G401.6 (cell line): ENCODE data around the gene AP1G2.
"Not testable (repeated sequence)": the region's sequence is repeated elsewhere in the genome, so short reads cannot be mapped to it uniquely, and the experiment has no call there.

Experiments used
- FAIRE-seq: peaks from 2 replicates; lab custom pipeline; 2012; peaks lifted over from hg19 to GRCh38; lab: Jason Lieb, UNC

AP1G2 gene

DNA sequence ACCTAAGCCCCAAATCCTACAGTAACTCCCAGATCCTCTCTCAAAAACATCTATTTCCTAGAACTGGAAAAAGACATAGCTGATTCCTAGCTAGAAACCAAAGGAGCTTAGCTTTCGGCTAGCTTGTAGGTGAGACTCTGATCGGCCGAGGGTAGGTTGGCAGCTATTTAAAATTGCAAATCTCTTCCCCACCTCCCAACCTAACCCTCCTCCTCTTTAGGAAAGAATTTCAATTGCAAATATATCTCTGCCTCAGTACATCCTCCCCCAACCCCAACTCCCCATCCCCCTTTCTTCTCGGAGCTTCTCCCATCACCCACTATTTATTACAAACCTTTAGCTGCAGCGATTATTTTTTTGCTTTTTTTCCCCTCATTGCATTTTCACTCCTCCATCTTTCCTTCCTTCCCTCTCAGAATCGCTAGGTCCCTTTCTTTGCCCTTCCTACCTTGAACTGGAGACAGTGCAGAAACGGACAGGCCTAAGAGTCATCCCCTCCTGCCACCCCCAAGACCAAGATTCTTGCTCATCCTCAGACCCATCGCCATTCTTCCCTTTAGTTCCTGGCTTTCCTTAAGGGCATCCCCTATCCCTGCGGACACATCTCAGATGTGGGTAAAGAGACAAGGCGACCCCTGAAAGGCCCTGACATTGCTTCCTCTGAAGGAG lies 29.4 kb downstream of the AP1G2 start:
- FAIRE-seq: no peak

DNA sequence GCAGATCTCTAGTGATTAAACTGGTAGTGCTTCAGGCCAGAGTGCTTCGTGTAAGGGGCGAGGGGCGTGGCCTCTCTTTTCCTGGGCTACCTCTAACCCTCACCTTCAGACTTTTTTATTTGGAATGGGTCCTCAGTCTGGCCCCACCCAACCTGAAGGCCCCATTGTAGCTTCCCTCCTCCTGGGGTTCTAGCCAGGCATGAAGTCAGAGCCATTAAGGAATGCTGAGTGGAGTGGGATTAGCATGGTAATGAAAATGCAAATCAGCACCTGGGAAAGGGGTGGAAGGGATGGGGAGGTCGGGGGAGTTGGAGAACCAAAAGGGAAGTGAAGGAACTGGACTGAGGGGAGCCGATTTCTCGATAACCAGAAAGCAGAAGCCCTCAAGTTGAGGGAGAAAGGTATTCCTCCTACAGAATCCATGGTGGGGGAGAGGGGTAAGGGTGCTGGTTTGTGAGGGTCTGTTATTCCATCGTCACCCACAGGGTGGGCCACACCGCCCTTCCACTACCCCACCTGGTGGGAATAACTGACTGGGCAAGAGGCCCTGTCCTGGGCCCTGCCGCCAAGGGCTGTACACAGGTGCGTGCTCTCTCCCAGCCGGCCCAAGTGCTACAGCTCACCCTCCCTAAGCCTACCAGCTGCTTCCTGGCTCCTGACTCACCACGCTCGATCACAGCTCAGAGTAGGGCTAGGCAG lies 30.1 kb downstream of the AP1G2 start:
- FAIRE-seq: no peak

DNA sequence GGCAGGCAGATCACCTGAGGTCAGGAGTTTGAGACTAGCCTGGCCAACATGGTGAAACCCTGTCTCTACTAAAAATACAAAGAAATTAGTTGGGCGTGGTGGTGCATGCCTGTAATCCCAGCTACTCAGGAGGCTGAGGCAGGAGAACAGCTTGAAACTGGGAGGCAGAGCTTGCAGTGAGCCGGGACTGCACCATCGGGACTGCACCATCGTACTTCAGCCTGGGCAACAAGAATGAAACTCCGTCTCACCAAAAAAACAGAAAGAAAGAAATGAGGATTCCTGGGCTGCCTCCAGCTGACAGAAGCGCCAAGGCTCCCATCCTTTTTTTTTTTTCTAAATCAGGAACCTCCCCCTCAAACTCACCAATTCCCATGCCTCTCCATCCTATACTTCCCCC lies 30.7 kb downstream of the AP1G2 start:
- FAIRE-seq: not testable (repeated sequence)

DNA sequence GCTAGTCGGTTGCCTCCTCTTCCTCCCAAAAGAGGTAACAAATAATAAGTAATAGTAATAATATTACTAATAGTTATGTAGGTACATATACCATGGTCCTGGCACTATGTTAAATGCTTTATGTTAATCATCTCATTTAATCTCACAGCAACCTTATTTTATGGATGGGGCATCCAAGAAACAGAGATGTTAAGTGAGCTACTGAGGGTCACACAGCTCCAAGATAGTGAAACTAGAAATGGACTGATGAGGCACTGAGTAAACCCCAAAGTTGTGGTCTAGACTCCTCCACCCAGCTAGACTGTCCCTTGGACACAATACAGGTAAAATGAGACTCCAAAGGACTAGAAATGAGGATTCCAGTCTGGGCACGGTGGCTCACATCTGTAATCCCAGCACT lies 31.1 kb downstream of the AP1G2 start:
- FAIRE-seq: no peak

DNA sequence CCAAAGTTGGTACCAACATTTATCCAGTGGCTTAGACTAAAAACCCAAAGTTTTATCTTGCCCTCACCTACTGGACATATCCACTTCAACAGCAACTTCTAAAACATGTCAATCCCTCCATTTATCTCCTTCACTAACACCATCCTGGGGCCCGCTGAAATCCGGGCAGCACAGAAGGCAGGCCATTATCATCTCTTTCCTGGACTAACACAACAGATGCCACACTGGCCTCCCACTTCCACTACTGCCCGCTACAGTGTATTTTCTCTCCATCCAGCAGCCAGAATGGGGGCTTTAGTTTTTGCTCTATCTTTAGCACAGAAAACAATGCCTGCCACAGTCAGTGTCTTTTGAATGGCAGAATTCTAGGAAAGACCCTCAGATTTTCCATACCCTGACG lies 31.6 kb downstream of the AP1G2 start:
- FAIRE-seq: no peak

DNA sequence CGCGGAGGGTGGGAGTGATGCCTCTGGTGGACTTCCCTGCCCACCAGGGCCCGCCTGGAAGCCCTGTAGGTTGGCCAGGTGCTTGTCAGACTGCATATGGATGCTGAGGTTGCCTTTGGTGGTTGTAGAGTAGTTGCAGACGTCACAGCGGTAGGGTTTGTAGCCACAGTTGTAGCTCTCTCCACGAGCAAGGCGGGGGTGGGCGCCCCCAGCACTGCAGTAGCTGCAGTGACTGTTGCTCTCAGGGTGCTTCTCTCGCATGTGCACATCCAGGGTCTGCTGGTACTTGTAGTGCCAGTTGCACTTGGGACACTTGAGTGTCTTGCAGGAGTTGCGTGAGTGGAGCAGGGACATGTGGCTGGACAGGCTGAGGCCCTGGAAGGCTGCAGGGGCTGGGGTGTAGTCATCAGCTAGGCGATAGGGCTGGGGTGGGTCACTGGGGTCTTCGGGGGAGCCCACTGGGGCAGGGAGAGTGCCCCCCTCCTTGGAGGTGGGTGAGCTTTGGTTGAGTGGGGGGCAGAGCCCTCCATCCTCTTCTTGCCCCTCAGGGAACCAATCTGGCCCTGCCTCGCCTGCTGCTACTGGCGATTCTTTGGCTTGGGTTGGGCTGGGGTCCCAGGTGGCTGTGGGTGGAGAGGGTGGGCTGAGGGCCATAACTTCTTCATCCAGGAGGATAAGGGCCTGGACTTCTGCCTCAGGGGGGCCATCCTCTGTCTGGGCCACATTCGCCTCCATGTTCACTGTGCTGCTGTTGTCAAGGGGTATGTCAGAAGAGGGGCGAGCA lies 33.7 kb downstream of the AP1G2 start:
- no peak for FAIRE-seq

DNA sequence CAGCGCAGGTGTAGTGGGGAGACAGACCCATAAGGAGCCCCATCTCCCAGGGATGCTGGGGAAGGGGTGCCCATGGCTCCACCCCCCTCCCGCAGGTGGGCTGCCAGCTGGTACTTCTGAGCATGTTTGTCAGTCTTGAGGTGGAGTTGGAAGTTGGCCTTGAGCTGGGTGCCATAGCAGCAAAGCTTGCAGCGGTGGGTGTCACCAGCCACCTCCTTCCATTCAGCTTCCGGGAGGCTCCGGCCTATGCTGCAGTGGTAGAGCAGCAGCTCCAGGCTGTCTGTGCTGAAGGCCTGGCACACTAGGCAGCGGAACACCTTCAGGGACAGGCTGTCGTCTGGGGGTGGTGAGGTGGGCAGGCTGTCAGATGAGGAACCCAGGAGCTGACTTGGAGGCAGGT lies 34.9 kb downstream of the AP1G2 start:
- no peak for FAIRE-seq

DNA sequence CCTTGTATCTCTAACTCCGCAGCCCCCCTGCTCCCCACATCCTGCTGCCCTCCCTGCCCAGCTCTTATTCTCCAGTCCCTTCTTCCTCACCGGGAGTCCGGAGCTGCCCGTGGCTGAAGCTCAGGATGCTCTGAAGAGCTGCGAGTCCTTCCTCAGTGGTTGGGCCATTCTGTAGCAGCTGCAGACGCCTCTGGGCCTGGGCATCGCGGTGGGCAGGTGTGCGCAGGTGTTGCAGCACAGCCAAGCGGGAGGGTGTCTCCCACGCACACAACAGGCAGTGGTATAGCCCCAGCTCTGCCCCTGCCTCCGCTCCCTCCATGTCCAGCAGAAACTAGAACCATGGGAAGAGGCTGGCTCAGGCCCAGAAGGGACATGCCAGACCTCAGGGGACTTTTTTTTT lies 36.2 kb downstream of the AP1G2 start:
- FAIRE-seq: no peak

DNA sequence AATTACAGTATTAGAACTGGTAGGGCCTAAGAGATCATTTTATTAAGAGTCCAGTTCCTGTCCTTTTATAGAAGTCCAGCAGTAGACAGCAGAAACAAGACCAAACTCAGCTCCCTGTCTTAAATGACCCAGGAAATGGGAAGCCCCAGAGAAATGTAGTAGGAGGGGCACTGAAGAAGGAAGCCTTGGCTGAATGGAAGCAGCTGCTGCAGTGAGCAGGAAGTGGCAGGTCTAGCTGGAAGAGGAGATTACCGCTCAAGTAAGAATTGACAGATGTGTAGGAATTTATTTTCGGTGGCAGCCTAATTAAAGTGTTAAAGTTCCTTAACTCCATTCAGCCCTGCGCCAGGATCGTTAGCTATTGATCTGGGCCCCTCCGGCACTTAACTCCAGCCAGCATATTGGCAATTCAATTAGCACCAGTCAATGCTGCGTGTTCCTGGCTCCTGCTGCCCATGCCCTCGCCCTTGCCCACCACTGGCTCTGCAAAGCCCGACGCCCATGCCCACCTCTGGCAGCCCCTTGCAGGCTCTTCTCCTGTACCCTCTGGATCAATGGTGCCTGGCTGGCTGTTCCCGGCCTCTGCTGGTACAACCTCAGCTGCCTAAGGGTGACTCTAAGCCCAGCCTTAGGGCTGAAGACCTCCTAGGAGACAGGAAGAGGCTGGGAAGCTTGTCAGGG lies 37.1 kb downstream of the AP1G2 start:
- FAIRE-seq: no peak

DNA sequence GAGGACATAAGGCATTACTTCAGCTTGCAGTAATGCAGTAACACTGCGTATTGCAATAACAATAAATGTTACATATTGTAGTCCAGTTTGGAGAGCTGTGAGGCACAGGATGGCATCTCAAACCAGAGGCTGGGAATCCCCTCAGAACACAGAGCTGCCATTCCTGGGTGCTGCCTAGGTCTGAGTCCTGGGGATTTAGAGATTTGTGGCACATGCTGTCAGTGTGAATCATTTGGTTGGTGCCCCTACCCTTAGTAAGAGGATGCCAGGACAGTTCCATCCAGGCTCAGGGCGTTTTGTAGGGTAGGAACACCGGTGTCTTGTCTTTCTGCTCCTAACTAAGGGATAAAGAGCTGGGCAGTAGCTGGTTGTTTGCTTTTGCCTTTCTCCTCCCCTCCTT lies 38.6 kb downstream of the AP1G2 start:
- FAIRE-seq: no peak

DNA sequence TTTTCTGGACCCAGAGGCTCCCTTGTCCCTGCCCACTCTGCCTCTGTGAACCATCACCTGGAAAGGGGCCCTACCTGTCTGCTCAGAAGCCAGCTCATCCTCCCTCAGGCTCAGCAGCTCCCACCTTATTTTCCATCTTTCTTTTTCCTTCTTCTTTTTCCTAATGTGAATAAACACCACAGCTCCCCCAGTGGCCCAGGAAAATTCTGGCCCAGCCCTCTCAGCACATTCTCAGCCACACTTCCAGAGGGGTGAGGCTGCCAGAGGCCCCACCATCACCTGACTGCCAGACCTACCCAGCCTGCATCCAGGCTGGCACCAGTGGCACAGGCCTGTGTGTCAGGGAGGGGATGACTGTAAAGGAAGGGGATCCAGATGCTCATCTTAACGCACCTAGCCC lies 39.0 kb downstream of the AP1G2 start:
- no peak for FAIRE-seq

DNA sequence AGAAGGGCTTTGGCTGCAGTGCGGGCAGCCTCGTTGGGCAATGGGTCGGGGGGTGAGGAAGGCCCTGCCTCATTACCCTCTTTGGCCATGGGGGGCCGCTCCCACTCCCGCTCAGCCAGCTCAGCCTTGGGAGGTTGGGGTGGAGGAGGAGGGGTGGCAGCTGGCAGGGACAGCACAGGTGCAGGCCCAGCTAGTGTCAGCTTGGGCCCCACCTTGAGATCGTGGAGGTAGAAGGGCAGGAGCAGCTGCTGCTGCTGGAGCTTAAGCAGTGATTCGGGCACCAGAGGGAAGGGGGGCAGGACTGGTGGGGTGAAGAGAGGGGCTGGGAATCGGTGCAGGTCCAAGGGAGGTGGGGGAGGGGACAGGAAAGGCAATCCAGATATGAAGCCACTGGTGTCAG lies 42.0 kb downstream of the AP1G2 start:
- FAIRE-seq: no peak

DNA sequence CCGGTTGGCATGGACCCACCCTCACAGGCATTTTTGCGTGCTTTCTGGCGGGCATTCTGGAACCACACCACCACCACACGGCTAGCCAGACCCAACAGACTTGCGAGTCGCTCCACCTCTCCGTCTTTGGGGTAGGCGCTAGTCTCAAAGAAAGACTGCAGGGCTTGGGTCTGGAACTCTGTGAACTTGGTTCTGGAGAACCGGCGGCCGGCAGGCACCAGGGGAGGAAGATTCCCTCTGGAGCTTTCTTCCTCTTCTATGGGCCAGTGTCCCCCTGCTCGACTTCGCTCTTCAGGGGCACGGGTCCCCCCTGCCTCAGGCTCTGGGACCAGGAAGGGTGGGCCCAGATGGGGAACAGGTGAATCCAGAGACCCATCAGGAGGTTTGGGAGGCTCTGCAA lies 42.6 kb downstream of the AP1G2 start:
- FAIRE-seq: no peak

DNA sequence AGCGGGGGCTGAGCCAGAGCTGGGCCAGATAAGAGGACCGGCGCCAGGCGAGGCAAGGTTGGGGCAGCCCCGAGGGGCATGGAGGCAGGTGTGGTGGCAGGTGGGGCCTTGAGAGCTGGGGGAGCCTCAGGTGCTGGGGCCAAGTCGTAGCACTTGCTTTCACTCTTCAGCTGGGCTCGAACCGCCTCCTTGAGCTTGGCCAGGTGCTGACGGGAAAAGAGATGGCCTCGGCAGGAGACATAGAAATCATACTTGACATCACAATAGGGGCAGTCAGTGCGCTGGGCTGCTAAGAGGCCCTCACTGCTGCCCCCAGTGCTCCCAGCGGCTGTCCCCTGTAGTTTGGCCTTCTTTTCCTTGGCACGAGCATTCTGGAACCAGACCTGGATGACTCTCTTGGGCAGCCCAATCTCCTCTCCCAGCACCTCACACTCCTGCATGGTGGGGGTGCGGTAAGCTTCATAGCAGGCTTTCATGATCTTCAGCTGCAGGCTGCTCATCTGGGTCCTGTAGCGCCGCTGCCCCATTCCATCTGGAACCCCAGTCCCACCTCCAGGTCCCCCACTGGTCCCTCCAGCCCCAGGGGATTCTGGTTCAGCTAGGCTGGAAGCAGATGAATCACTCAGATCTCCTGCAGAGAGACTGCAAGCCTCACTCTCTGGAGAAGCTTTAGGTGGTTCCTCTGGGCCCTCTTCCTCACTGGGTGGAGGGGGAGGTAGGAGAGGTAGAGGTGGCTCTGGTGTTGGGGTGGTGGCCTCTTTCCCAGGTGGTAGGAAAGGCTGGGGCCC lies 44.2 kb downstream of the AP1G2 start:
- FAIRE-seq: no peak

DNA sequence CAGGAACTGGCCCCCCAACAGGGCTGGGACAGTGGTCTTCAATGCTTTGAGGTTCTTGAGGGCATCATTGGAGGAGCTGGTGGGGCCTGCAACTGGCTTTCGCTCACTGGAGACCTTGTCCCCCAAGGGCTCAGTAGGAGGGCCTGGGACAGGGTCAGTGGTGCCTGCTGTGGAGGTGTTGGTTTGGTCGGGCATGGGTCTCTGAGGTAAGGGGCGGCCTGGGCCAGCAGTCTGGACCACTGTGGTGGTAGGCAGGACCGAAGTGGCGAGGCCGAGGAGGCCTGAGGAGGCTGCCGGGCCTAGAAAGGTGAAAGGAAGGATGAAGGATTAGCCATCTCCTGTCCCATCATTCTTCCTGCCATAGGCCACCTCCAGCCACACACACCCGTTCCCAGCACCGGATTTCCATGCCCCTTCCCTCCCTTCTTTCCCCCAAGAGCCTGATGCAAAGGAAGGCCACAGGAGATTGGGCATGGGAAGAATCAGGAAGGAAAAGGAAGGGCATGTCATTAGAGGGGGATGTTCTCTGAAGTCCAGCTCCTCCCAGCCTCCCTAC lies 44.9 kb downstream of the AP1G2 start:
- FAIRE-seq: no peak

DNA sequence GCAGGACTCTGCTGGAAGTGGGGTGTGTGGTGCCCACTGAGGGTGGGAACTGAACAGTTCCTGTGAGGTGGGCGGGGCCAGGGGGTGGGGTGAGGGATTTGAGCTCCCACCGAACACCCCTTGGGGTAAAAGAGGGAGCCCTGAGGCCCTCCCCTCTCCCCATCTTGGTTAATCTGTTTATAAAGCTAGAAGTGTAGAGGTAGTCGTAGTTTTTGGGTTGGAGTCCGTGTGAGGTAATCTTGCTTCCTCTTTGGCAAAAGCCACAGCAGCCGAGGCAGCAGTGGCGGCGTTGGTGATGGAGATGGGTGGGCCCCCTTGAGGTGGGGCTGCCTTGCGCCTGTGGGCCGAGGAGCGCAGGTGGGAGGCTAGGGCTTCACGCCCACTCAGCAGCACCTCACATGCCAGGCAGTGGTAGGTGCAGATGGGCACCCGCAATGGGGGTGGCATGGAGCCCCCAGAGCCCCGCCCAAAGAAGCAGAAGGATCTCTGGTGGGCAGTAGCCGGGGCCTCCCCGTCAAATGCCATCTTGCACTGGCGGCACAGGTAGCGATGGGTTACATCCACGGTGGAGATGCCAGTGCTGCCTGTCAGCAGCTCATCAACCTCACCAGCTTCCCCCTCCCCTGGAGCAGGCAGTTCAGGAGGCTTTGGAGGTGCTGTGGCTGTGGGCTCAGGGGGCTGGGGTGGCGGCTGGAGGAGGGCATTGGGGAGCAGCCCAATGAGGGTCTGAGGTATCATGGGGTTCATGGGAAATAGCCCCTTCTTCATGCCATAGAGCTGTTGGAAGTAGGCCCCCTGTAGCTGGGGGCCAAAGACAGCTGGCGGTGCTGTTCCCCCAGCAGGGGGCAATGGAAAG lies 45.6 kb downstream of the AP1G2 start:
- no peak for FAIRE-seq

DNA sequence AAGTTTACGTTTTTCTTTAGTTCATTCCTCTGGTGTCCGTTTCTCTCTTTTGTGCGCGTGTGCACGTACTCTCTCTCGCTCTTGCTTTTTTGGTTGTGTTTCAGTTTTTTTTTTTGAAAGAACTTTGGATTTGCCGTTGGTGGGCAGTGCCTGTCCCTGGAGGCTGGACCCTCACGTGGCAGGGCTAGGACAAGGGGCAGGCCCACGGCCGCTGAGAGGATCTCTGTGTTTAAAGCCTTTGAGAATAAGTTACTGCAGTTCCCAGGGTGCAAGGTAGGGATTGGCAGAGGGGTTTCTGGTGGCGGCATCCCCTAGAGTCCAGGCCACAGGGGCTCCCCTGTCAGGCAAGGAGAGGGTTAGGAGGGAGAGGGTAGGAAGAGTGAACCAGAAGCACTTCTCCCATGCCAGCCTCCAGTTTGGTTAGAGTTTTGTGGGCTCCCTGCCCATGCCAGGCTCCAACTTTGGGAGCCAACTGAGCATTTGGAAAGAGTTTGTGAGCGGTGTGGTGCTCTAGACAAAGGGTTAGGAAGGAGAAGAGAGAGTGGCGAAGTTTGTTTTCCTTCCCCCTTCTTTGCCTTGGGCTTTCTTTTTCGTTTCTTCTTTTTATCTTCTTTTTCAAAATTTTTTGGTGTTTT lies 46.6 kb downstream of the AP1G2 start:
- no peak for FAIRE-seq

DNA sequence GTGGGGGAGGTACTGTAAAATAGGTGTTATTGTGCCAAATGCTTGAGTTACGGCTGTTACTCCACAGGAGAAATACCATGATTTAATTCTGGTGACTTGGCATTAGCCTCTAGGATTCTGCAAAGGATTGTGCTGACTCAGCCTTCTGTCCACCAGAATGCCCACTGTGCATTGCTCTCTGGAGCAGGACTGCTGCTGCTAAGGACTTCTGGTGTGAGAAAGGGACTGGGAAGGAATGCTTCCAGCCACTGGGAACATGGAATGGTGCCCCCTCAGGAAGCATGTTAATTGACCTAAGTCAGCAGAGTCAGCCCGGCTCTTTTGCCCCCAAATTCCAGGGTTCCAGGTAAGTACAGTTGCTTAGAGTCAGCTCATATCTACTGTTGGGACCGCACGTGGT lies 48.9 kb downstream of the AP1G2 start:
- no peak for FAIRE-seq

DNA sequence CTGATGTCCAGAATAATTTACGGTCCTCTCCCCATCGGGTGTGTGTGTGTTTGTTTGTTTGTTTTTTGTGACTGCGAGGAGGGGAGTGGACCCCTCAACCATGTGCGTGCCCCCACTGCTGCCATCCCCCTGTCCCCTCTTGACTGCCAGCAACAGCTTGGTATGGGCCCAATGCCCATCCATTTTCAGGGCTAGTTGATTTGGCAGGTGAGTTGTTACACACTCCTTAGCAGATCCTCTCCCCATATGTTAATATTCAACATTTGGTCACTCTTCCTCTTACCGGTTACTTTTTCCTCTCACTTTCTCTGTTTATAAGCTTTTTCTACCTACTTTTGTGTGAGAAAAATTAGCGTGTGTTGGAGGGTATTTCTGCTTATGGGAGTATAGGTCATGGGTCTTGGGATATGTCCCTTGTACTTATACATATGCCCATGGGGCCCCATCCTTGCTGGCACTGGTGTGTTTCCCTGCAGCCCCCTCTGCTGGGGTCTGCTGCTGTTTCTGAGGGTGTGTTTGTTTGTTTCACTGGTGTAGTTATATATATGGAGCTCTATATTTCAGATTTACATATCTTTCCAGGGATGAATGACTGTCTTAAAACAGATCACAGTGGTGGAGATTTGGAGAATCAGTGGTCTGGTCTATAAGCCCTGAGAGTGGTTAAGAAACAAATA lies 49.8 kb downstream of the AP1G2 start:
- no peak for FAIRE-seq

DNA sequence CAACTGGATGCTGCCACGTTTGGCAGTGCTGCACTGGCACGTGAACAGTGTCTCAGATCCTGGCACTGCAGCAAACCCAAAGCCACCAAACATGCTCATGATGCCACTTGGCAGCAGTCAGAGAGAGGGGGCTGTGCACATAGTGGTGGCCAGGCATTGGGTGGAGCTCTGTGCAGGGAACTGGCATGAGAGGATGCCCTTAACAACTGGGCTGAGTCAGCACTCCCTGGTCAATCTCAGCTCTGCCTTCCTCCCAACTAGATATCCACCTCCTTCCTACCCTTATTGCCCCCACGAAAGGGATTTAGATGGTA lies 53.0 kb downstream of the AP1G2 start:
- no peak for FAIRE-seq
